ENCODE measurements around the gene KIAA1755.
A peak's percentile ranks its signal among the peaks of the same experiment; 100 is the strongest.

Gene KIAA1755

GRCh38 chr20:38238829-38239228 lies 21.7 kb downstream of the KIAA1755 start:
- no peak for DNase-seq

- DNase-seq: no peak
These were observed 23.2 kb downstream of the KIAA1755 start for GRCh38 chr20:38237381-38237780.

- peak; percentile 74 for DNase-seq
These were observed 28.9 kb downstream of the KIAA1755 start for GRCh38 chr20:38231531-38232121.

GRCh38 chr20:38230957-38231526 lies 29.5 kb downstream of the KIAA1755 start:
- DNase-seq: no peak

GRCh38 chr20:38230253-38230551 lies 30.3 kb downstream of the KIAA1755 start:
- no peak for DNase-seq

- peak; percentile 31 for DNase-seq
These were observed 30.9 kb downstream of the KIAA1755 start for GRCh38 chr20:38229376-38230252.

GRCh38 chr20:38228436-38228835 lies 32.1 kb downstream of the KIAA1755 start:
- DNase-seq: peak; percentile 29

- no peak for DNase-seq
These were observed 32.8 kb downstream of the KIAA1755 start for GRCh38 chr20:38227420-38228360.

- no peak for DNase-seq
These were observed 34.0 kb downstream of the KIAA1755 start for GRCh38 chr20:38226553-38226952.

- DNase-seq: no peak
These were observed 34.7 kb downstream of the KIAA1755 start for GRCh38 chr20:38225900-38226263.

GRCh38 chr20:38225240-38225899 lies 35.2 kb downstream of the KIAA1755 start:
- DNase-seq: no peak

- peak; percentile 47 for DNase-seq
These were observed 36.0 kb downstream of the KIAA1755 start for GRCh38 chr20:38224531-38224930.

- no peak for DNase-seq
These were observed 36.8 kb downstream of the KIAA1755 start for GRCh38 chr20:38223743-38224100.

- DNase-seq: no peak
These were observed 37.4 kb downstream of the KIAA1755 start for GRCh38 chr20:38222923-38223742.

GRCh38 chr20:38222231-38222922 lies 38.2 kb downstream of the KIAA1755 start:
- DNase-seq: peak; percentile 37

GRCh38 chr20:38221119-38221589 lies 39.4 kb downstream of the KIAA1755 start:
- DNase-seq: peak; percentile 23

- DNase-seq: no peak
These were observed 39.9 kb downstream of the KIAA1755 start for GRCh38 chr20:38220587-38221118.

GRCh38 chr20:38219006-38219950 lies 41.3 kb downstream of the KIAA1755 start:
- no peak for DNase-seq

- no peak for DNase-seq
These were observed 42.0 kb downstream of the KIAA1755 start for GRCh38 chr20:38218566-38218885.
